DND-41 (cell line): ENCODE measurements around the gene VCL.

Source experiments
- ATAC-seq: fragments of 200-7000 bp; cut with Tn5 transposase; 3 replicates; pipeline ENCODE4 v1.9.1; 2021; ENCODE audit warnings: low read depth; ENCODE audit not compliant: insufficient read depth
- DNase-seq: peaks from one replicate; pipeline ENCODE4 v3.0.0-alpha.2; 2020
- H2AFZ ChIP-seq: 2 replicates; pipeline ENCODE4 v1.6.0; 2012; ENCODE audit warnings: low read depth, low read length
- H3K27ac ChIP-seq: 2 replicates; pipeline ENCODE4 v1.5.1; 2012; ENCODE audit warnings: low read length, inconsistent platforms
- H3K27me3 ChIP-seq: fragments of 200-600 bp; sonication (generic); 2 replicates; pipeline ENCODE4 v1.6.0; 2012; ENCODE audit warnings: low read length, mild to moderate bottlenecking, inconsistent platforms; ENCODE audit not compliant: insufficient read depth, poor library complexity
- H3K36me3 ChIP-seq: 2 replicates; pipeline ENCODE4 v1.5.1; 2012; ENCODE audit warnings: low read length, inconsistent platforms; ENCODE audit not compliant: insufficient read depth
- H3K4me1 ChIP-seq: 2 replicates; pipeline ENCODE4 v1.5.1; 2012; ENCODE audit warnings: mild to moderate bottlenecking, low read length; ENCODE audit not compliant: insufficient read depth
- H3K4me2 ChIP-seq: 2 replicates; pipeline ENCODE4 v1.6.0; 2012; ENCODE audit warnings: mild to moderate bottlenecking, moderate library complexity, low read length, inconsistent platforms; ENCODE audit not compliant: insufficient read depth
- H3K4me3 ChIP-seq, 2 experiments: fragments of 200-600 bp in 1 of 2; shearing (Covaris generic) in 1 of 2; 2 replicates each; pipeline ENCODE4 v1.5.1; 2012 to 2016; ENCODE audit warnings: inconsistent platforms in 2 of 2, low read length in 2 of 2, mild to moderate bottlenecking in 2 of 2, low read depth in 1 of 2, moderate library complexity in 1 of 2
- H3K79me2 ChIP-seq: 2 replicates; pipeline ENCODE4 v1.6.0; 2012; ENCODE audit warnings: low read length, inconsistent platforms; ENCODE audit not compliant: insufficient read depth
- H3K9ac ChIP-seq: 2 replicates; pipeline ENCODE4 v1.6.0; 2012; ENCODE audit warnings: low read depth, mild to moderate bottlenecking, inconsistent platforms, low read length, moderate library complexity
- H3K9me3 ChIP-seq: 2 replicates; pipeline ENCODE4 v1.5.1; 2012; ENCODE audit warnings: low read length, moderate library complexity, mild to moderate bottlenecking, inconsistent platforms; ENCODE audit not compliant: insufficient read depth, severe bottlenecking
- H4K20me1 ChIP-seq: 2 replicates; pipeline ENCODE4 v1.6.0; 2012; ENCODE audit warnings: low read length; ENCODE audit not compliant: insufficient read depth
- EZH2 ChIP-seq: IDR thresholded peaks from 3 replicates; pipeline ENCODE4 v1.6.1; 2012; ENCODE audit warnings: borderline replicate concordance, low read depth, mild to moderate bottlenecking, moderate library complexity, low read length, inconsistent platforms; ENCODE audit not compliant: severe bottlenecking
- TF ChIP-seq, protein P1 (sequence below): IDR thresholded peaks from 2 replicates; pipeline ENCODE4 v1.5.1; 2012; ENCODE audit warnings: borderline replicate concordance, low read length, moderate library complexity, mild to moderate bottlenecking; ENCODE audit not compliant: poor library complexity, severe bottlenecking; ENCODE audit errors: extremely low read depth

VCL gene

GRCh38 chr10:74104480-74104879, 106.6 kb downstream of the VCL start:
- no peaks in the 10 kb centered on the region for H3K36me3 ChIP-seq
- TF ChIP-seq EZH2 = no peak
- TF ChIP-seq, protein P1, sequence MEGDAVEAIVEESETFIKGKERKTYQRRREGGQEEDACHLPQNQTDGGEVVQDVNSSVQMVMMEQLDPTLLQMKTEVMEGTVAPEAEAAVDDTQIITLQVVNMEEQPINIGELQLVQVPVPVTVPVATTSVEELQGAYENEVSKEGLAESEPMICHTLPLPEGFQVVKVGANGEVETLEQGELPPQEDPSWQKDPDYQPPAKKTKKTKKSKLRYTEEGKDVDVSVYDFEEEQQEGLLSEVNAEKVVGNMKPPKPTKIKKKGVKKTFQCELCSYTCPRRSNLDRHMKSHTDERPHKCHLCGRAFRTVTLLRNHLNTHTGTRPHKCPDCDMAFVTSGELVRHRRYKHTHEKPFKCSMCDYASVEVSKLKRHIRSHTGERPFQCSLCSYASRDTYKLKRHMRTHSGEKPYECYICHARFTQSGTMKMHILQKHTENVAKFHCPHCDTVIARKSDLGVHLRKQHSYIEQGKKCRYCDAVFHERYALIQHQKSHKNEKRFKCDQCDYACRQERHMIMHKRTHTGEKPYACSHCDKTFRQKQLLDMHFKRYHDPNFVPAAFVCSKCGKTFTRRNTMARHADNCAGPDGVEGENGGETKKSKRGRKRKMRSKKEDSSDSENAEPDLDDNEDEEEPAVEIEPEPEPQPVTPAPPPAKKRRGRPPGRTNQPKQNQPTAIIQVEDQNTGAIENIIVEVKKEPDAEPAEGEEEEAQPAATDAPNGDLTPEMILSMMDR = no peak
- ATAC-seq = no peak

GRCh38 chr10:74104996-74105395, 107.1 kb downstream of the VCL start:
- Histone ChIP-seq H3K27me3 (no peaks in the 10 kb centered on the region), H3K79me2 (no peaks in the 10 kb centered on the region), H3K9me3 (no peaks in the 10 kb centered on the region), H3K4me3 (no peak overlapping the region), H3K4me2 (no peak overlapping the region), H3K4me1 (no peaks in the 10 kb centered on the region), H3K27ac (no peak overlapping the region), H4K20me1 (no peaks in the 10 kb centered on the region), H2AFZ (no peak overlapping the region), H3K9ac (no peak overlapping the region), H3K36me3 (no peaks in the 10 kb centered on the region)
- DNase-seq = no peak
- no peak for TF ChIP-seq EZH2
- TF ChIP-seq, protein P1 = no peak
- ATAC-seq = no peak

More at GRCh38 chr10:74104480-74104879, 106.6 kb downstream of the VCL start:
- H4K20me1 ChIP-seq = no peaks in the 10 kb centered on the region
- H3K9me3 ChIP-seq = no peaks in the 10 kb centered on the region
- no peaks in the 10 kb centered on the region for H3K4me1 ChIP-seq
- H3K27me3 ChIP-seq = no peaks in the 10 kb centered on the region
- H2AFZ ChIP-seq = no peak overlapping the region
- no peak overlapping the region for H3K4me2 ChIP-seq
- no peak for DNase-seq
- no peak overlapping the region for H3K27ac ChIP-seq
- H3K4me3 ChIP-seq = no peak overlapping the region
- no peaks in the 10 kb centered on the region for H3K79me2 ChIP-seq
- no peak overlapping the region for H3K9ac ChIP-seq

DNA sequence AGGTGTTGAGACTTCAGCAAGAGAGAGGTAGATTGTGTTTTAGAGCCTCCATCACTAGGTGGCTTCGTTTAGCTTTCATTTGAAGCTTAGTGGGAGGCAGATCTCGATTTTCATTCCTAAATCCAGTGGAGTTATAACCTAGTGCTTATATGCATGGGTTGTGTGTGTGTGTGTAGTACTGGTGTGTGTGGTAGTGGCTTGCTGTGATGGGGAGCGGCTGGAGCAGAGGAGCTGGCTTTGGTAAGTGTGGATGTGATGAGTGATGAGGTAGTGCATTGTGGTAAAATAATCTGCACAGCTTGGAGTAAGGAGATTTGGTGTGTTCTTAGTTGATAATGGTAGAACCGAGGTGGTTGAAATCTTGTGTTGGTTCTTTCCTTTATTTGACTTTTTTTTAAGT, 109.5 kb downstream of the VCL start:
- no peaks in the 10 kb centered on the region for H3K9me3 ChIP-seq
- no peak overlapping the region for H2AFZ ChIP-seq
- no peaks in the 10 kb centered on the region for H4K20me1 ChIP-seq
- no peak overlapping the region for H3K4me3 ChIP-seq
- H3K4me1 ChIP-seq = no peaks in the 10 kb centered on the region
- TF ChIP-seq EZH2 = no peak
- TF ChIP-seq, protein P1 = no peak
- H3K36me3 ChIP-seq = peaks cover 14% of the 10 kb centered on the region
- no peak overlapping the region for H3K4me2 ChIP-seq
- no peak overlapping the region for H3K9ac ChIP-seq
- no peak for DNase-seq
- no peak overlapping the region for H3K27ac ChIP-seq
- no peaks in the 10 kb centered on the region for H3K79me2 ChIP-seq
- H3K27me3 ChIP-seq = no peaks in the 10 kb centered on the region
- no peak for ATAC-seq

DNA sequence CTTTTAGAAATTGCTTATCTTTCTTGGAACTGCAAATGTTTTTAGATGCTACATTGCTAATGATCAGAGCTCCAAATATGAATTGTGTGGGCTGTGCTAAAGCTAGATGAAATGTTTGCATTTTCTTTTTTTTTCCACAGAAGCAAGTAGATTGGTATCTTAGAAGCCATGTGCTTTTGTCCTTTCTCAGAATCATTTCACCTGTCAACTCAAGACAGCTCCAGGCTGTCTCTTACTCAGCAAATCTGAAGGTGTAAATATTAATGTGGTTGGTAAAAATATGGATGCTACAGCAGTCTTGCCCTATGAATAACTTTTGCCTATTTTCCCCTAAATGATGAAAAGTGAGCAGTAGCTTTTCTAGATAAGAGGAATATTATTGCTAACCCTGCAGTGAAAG, 111.5 kb downstream of the VCL start:
- Histone ChIP-seq H3K27ac (no peak overlapping the region), H3K4me1 (no peaks in the 10 kb centered on the region), H3K79me2 (no peaks in the 10 kb centered on the region), H3K4me2 (no peak overlapping the region), H3K9me3 (no peaks in the 10 kb centered on the region), H4K20me1 (no peaks in the 10 kb centered on the region), H2AFZ (no peak overlapping the region), H3K9ac (no peak overlapping the region), H3K27me3 (no peaks in the 10 kb centered on the region), H3K36me3 (peaks cover 34% of the 10 kb centered on the region), H3K4me3 (no peak overlapping the region)
- DNase-seq (no peak), ATAC-seq (no peak)
- no peak for TF ChIP-seq EZH2
